ENCODE measurements around the gene GPR32.
A peak's percentile ranks its signal among the peaks of the same experiment; 100 is the strongest.

The GPR32 gene

DNA sequence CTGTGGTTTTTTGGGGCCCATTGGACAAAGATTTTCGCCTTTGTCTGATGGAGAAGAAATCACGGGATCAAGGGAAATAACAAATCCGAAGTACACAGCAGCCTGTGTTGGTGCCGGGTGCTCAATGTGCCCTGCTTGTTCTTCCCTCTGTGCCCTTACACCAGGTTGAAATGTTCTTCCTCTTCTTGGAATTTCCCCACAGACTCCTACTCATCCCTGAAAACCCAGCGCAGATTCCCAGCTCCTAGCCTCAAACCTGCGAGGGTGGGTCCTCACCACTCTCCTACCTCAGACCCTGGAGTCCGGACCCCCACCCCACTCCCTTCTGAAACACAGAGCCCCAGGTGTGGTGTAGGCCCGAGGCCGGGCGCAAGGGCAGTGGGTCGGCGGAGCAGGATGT lies 15.1 kb downstream of the GPR32 start:
- no peak for DNase-seq

- DNase-seq = no peak
These were observed 20.1 kb downstream of the GPR32 start, which contains the start of gene ACP4 for GRCh38 chr19:50790396-50790795. Gene ACP4 (plus strand): TSS chr19:50790415. CDS start chr19:50790415, 0 bp downstream.

GRCh38 chr19:50790922-50791467 lies 20.7 kb downstream of the GPR32 start:
- DNase-seq = no peak

- DNase-seq = no peak
These were observed 21.5 kb downstream of the GPR32 start for GRCh38 chr19:50791594-50792271.

- no peak for DNase-seq
These were observed 22.3 kb downstream of the GPR32 start for GRCh38 chr19:50792272-50793250.

DNA sequence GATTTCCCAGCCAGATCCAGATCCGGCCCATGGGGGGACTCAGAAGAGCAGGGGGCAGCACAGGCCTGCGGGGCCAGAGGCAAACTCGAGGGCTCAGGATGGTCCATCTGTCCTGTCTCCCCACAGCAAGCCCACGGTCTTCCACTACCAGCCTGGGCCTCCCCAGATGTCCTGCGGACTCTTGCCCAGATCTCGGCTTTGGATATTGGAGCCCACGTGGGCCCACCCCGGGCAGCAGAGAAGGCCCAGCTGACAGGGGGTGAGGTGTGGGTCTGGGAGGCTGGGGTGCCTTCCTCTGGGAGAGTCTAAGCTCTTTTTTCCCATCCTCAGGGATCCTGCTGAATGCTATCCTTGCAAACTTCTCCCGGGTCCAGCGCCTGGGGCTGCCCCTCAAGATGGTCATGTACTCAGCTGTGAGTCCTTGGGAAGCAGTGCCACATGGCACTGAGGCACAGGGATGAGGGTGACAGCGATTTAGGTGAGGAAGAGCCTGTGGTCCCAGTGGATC lies 23.3 kb downstream of the GPR32 start:
- DNase-seq = no peak

GRCh38 chr19:50794074-50794875 lies 24.0 kb downstream of the GPR32 start:
- DNase-seq = no peak

DNA sequence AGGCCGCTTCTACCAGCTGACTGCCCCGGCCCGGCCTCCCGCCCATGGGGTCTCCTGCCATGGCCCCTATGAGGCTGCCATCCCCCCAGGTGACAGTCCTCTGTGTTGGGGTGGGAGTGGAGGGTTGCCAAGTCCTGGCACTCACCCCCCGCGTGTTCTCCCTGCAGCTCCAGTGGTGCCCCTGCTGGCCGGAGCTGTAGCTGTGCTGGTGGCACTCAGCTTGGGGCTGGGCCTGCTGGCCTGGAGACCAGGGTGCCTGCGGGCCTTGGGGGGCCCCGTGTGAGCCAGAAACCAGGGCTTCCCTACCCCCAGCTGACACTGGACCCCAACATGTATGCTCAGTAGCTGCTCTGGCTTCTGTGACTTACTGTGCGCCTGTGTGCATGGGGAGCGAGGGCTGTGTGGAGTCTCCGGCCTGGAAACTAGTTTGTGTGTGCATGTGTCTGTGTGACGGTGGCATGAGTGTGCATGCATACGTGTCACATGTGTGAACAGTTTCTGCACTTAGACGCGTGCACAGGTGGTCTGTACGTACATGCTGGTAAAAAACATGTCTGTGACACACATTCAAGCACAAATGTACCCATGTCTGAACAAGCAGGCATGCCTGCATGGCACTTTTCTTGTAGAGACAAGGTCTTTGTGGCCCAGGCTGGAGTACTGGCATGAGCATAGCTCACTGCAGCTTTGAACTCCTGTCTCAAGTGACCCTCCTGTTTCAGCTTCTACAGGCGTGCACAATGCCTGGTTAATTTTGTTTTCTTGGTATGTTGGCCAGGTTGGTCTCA lies 24.8 kb downstream of the GPR32 start:
- no peak for DNase-seq

- DNase-seq = no peak
These were observed 25.4 kb downstream of the GPR32 start for GRCh38 chr19:50795664-50796073.

GRCh38 chr19:50796128-50796633 lies 25.9 kb downstream of the GPR32 start:
- no peak for DNase-seq

- DNase-seq = no peak
These were observed 26.6 kb downstream of the GPR32 start for GRCh38 chr19:50796634-50797428.

- no peak for DNase-seq
These were observed 27.1 kb downstream of the GPR32 start for GRCh38 chr19:50797429-50797780.

GRCh38 chr19:50797781-50798658 lies 27.8 kb downstream of the GPR32 start:
- DNase-seq = no peak

DNA sequence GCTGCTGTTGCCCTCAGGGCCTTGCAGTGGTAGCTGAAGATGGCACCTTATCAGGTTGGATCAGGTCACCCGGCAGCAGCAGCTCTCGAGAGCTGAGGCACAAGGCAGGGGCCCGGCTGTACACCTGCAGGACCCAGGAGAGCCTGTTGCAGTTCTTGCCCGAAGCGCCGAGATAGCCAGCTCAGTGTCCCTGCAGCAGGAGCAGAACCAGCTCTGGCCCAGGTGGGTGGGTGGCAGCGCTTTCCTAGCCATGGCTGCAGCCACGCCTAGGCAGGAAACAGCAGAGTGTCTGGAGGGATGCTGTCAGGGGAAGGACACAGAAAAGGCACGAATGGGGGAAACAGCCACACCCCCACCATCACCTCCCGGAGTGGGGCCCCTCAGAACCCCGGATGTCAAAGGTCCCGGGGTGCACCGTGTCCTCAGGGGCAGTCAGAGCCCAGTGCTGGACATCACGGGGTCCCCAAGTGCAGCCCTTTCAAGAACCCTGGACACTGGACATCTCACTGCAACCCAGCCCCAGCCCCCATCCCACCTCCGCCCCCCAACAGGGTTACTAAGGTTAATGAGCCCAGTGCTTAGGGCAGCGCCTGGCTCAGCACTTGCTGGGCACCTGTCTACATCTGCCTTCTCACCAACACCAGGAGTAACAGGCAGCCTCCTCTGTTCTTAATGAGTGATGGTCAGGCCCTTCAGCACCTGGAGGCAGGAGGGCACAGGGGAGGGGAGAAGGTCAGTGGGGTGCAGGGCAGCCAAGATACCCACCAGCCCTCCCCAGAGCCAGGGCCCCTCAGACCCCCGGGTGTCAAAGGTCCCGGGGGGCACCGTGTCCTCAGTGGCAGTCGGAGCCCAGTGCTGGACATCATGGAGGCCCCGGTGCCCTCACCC lies 28.6 kb downstream of the GPR32 start:
- DNase-seq = no peak

- no peak for DNase-seq
These were observed 29.2 kb downstream of the GPR32 start for GRCh38 chr19:50799547-50799851.

- DNase-seq = no peak
These were observed 30.8 kb downstream of the GPR32 start for GRCh38 chr19:50801107-50801506.

DNA sequence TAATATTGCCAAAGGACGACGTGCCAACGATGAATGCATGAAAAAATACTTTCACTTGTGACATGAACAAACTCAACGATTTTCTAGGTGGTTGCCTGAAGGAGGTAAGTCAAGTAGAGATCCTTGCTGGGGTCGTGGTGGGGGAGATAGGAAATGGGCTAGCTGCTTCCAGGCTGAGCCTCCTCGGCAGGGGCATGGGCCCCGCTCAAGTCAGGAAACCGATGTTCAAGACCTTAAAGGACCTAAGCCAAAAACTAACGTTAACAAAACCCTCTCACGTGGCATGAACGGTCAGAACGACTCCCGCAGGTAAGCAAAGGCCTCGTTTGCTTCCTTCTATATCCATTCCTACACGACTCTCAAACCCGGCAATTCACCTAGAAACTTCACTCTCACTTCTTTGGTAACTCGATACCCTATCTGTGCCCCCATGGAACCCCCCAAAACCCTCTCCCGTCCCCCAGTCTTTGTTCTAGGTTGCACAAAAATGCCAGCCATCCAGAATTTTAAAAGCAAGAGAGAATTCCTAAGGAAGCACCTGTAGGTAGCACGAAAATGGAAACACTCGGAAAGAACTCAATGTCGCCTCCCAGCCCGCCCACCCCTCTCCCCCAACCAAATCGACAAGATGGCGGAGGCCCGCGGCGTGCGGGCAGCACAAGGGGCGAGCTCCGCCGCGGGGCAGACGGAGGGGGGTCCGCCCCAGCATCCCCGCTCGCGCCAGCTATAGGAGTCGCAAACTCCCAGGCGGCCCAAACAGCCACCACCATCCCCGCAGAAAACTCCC lies 33.6 kb downstream of the GPR32 start:
- DNase-seq = peak; percentile 23
